Stimulated activated CD4-positive, alpha-beta T cell treated with anti-CD3 and anti-CD28 coated beads, Interleukin-15, amount 100 ng/mL, for 1 hour (primary cell): ENCODE data around the gene VTA1.
"Not testable (repeated sequence)": the region's sequence is repeated elsewhere in the genome, so short reads cannot be mapped to it uniquely, and the experiment has no call there.

ENCODE experiments used
- DNase-seq, 2 donors: peaks; one replicate each; pipeline ENCODE4 v3.0.0-alpha.2; 2020; ENCODE audit warnings: low read depth in 1 of 2, low spot score in 1 of 2

Gene VTA1

GRCh38 chr6:142167486-142167885 is 20.4 kb downstream of the VTA1 start:
- DNase-seq: no peak

GRCh38 chr6:142171351-142171750 is 24.3 kb downstream of the VTA1 start:
- DNase-seq: no peak

- DNase-seq: no peak
These were observed 25.7 kb downstream of the VTA1 start for GRCh38 chr6:142172758-142173157.

- no peak for DNase-seq
These were observed 26.9 kb downstream of the VTA1 start for GRCh38 chr6:142173980-142174379.

GRCh38 chr6:142174703-142175102 is 27.6 kb downstream of the VTA1 start:
- no peak for DNase-seq

- DNase-seq: no peak
These were observed 31.1 kb downstream of the VTA1 start for GRCh38 chr6:142178129-142178528.

GRCh38 chr6:142182004-142182403 is 34.9 kb downstream of the VTA1 start:
- no peak for DNase-seq

GRCh38 chr6:142183351-142183750 is 36.3 kb downstream of the VTA1 start:
- no peak for DNase-seq

GRCh38 chr6:142184307-142184706 is 37.2 kb downstream of the VTA1 start:
- no peak for DNase-seq

- DNase-seq: no peak
These were observed 38.6 kb downstream of the VTA1 start for GRCh38 chr6:142185641-142186040.

- DNase-seq: no peak
These were observed 40.1 kb downstream of the VTA1 start for GRCh38 chr6:142187209-142187608.

GRCh38 chr6:142188341-142188740 is 41.3 kb downstream of the VTA1 start:
- not testable (repeated sequence) for DNase-seq

- DNase-seq: no peak
These were observed 42.0 kb downstream of the VTA1 start for GRCh38 chr6:142189057-142189456.

- no peak for DNase-seq
These were observed 45.3 kb downstream of the VTA1 start for GRCh38 chr6:142192343-142192742.

- DNase-seq: no peak
These were observed 46.6 kb downstream of the VTA1 start for GRCh38 chr6:142193621-142194020.

- no peak for DNase-seq
These were observed 48.9 kb downstream of the VTA1 start for GRCh38 chr6:142195862-142196541.

GRCh38 chr6:142200846-142201628 is 54.0 kb downstream of the VTA1 start:
- DNase-seq: no peak

- DNase-seq: no peak
These were observed 60.3 kb downstream of the VTA1 start for GRCh38 chr6:142207265-142207877.

GRCh38 chr6:142210606-142211005 is 63.5 kb downstream of the VTA1 start:
- no peak for DNase-seq

GRCh38 chr6:142213402-142213801 is 66.3 kb downstream of the VTA1 start:
- DNase-seq: no peak

GRCh38 chr6:142218446-142218845 is 71.4 kb downstream of the VTA1 start:
- no peak for DNase-seq

GRCh38 chr6:142222022-142222421 is 75.0 kb downstream of the VTA1 start:
- no peak for DNase-seq
